Body of pancreas (tissue), 4 donors: ENCODE data around the gene C7orf57. TPM values are rescaled to one million over a fixed set of nuclear protein-coding genes. Genes with fewer than 3 reads are reported as not detected.

Experiments used
- ATAC-seq: fragments of 150-250 bp; one replicate; pipeline ENCODE4 v1.9.1; 2016
- DNase-seq, 4 donors: peaks; one replicate each; pipeline ENCODE4 v3.0.0-alpha.2; 2019
- H3K27ac ChIP-seq, 4 donors: fragments of 200-600 bp; sonication (generic); 1 replicate in 3 of 4; 2 replicates in 1 of 4; pipeline versions ENCODE4 v1.5.1 to v1.6.1; 2016 to 2019; ENCODE audit warnings: mild to moderate bottlenecking in 1 of 4, mixed read lengths in 1 of 4, moderate library complexity in 1 of 4
- H3K27me3 ChIP-seq, 2 donors: fragments of 200-600 bp; sonication (generic); one replicate each; pipeline ENCODE4 v1.6.0; 2016; ENCODE audit warnings: mild to moderate bottlenecking in 1 of 2
- H3K36me3 ChIP-seq, 2 donors: fragments of 200-600 bp; sonication (generic); replicated peaks in 1 of 2; 2 replicates each; pipeline ENCODE4 v1.5.1; 2016; ENCODE audit warnings: low read depth in 2 of 2; ENCODE audit not compliant: insufficient read depth in 1 of 2
- H3K4me1 ChIP-seq: fragments of 200-600 bp; sonication (generic); one replicate; pipeline ENCODE4 v1.6.0; 2016
- H3K4me3 ChIP-seq, 2 donors: fragments of 200-600 bp; sonication (generic); 1 replicate in 1 of 2; 2 replicates in 1 of 2; pipeline ENCODE4 v1.5.1; 2016 to 2019
- H3K9me3 ChIP-seq, 3 donors: fragments of 200-600 bp; sonication (generic); 1 replicate in 2 of 3; 2 replicates in 1 of 3; pipeline ENCODE4 v1.5.1; 2016
- CTCF ChIP-seq, 7 experiments: fragments of 450-650 bp in 4 of 7; fragments of 200-600 bp in 3 of 7; sonication (generic) in 3 of 7; IDR thresholded peaks; one replicate each; pipeline ENCODE4 v1.5.1; 2016 to 2019; ENCODE audit warnings: antibody characterized with exemption in 7 of 7
- POLR2A ChIP-seq, 3 donors: fragments of 450-650 bp; IDR thresholded peaks; one replicate each; pipeline ENCODE4 v1.6.1; 2016; ENCODE audit warnings: antibody characterized with exemption in 3 of 3, mild to moderate bottlenecking in 2 of 3
- WGBS, 2 donors: methylation state at CpG; one replicate each; pipeline ENCODE4 v1.1.5; 2017; 5-methylcytosine and 5-hydroxymethylcytosine counted together
- intact Hi-C: fragments of 100-400 bp; cut with DNase I; formaldehyde crosslinking; loops from one replicate; pipeline ENCODE4 v1.15.1; 2023
- total RNA-seq, 2 donors: library from RNA; depleted of rRNA; stranded (reverse); fragments of >200 nt; gene quantifications; one replicate each; pipeline ENCODE4 v1.1.0, GENCODE V29; 2016

C7orf57 gene
- total RNA-seq, 2 donors from 2014 or later, result 0.26 TPM; not detected in 1

GRCh38 chr7:48011323-48011722 lies 24.0 kb upstream of the C7orf57 start:
- ATAC-seq (no peak), DNase-seq (no peak)
- Histone ChIP-seq H3K4me3 (no peak overlapping the region), H3K4me1 (no peaks in the 10 kb centered on the region), H3K36me3 (no peaks in the 10 kb centered on the region), H3K9me3 (no peaks in the 10 kb centered on the region), H3K27ac (no peak overlapping the region), H3K27me3 (no peaks in the 10 kb centered on the region)
- WGBS, 2 donors, result 59 to 60% methylated on average over 2 of the region's 2 CpGs
- intact Hi-C loops, result no loop called here
- no peak for TF ChIP-seq CTCF (IDR thresholded peaks at IDR 0.05)
- TF ChIP-seq POLR2A (IDR thresholded peaks at IDR 0.05), result no peak

GRCh38 chr7:48011951-48012350 lies 23.4 kb upstream of the C7orf57 start:
- TF ChIP-seq CTCF (IDR thresholded peaks at IDR 0.05), result no peak
- no peak for TF ChIP-seq POLR2A (IDR thresholded peaks at IDR 0.05)
- no peaks in the 10 kb centered on the region for H3K4me1 ChIP-seq
- H3K9me3 ChIP-seq, result no peaks in the 10 kb centered on the region
- no peaks in the 10 kb centered on the region for H3K27me3 ChIP-seq
- H3K36me3 ChIP-seq, result no peaks in the 10 kb centered on the region
- intact Hi-C loops, result no loop called here
- WGBS, 2 donors, result 65 to 67% methylated on average over 3 of the region's 3 CpGs
- no peak for DNase-seq
- H3K4me3 ChIP-seq, result no peak overlapping the region
- ATAC-seq, result no peak
- no peak overlapping the region for H3K27ac ChIP-seq

- no peaks in the 10 kb centered on the region for H3K36me3 ChIP-seq
- H3K27ac ChIP-seq, result no peak overlapping the region
- DNase-seq (no peak), ATAC-seq (no peak)
- intact Hi-C loops, result no loop called here
- TF ChIP-seq POLR2A (IDR thresholded peaks at IDR 0.05) (no peak), CTCF (IDR thresholded peaks at IDR 0.05) (no peak)
- H3K9me3 ChIP-seq, result no peaks in the 10 kb centered on the region
- no peak overlapping the region for H3K4me3 ChIP-seq
- H3K27me3 ChIP-seq, result no peaks in the 10 kb centered on the region
- H3K4me1 ChIP-seq, result no peaks in the 10 kb centered on the region
These were observed 18.7 kb upstream of the C7orf57 start for GRCh38 chr7:48016641-48017040.

GRCh38 chr7:48017674-48018073 lies 17.7 kb upstream of the C7orf57 start:
- intact Hi-C loops, result no loop called here
- WGBS, 2 donors, result 87 to 89% methylated on average over 4 of the region's 4 CpGs
- DNase-seq (no peak), ATAC-seq (no peak)
- Histone ChIP-seq H3K36me3 (no peaks in the 10 kb centered on the region), H3K4me3 (no peak overlapping the region), H3K27ac (no peak overlapping the region), H3K4me1 (no peaks in the 10 kb centered on the region), H3K9me3 (no peaks in the 10 kb centered on the region), H3K27me3 (no peaks in the 10 kb centered on the region)
- TF ChIP-seq POLR2A (IDR thresholded peaks at IDR 0.05) (no peak), CTCF (IDR thresholded peaks at IDR 0.05) (no peak)

GRCh38 chr7:48025624-48026023 lies 9.7 kb upstream of the C7orf57 start:
- intact Hi-C loops, result no loop called here
- Histone ChIP-seq H3K27ac (no peak overlapping the region), H3K4me1 (no peaks in the 10 kb centered on the region), H3K4me3 (no peak overlapping the region), H3K9me3 (no peaks in the 10 kb centered on the region), H3K36me3 (no peaks in the 10 kb centered on the region), H3K27me3 (no peaks in the 10 kb centered on the region)
- TF ChIP-seq POLR2A (IDR thresholded peaks at IDR 0.05) (no peak), CTCF (IDR thresholded peaks at IDR 0.05) (no peak)
- 38 to 48% methylated on average over 5 of the region's 5 CpGs for WGBS, 2 donors
- DNase-seq (no peak), ATAC-seq (no peak)
